Immature natural killer cell (primary cell): ENCODE measurements around the gene ECE2. TPM values are rescaled to one million over a fixed set of nuclear protein-coding genes. Genes with fewer than 3 reads are reported as not detected.

Source experiments
- polyA plus RNA-seq, 3 donors: library from polyadenylated mRNA; unstranded; fragments of 300-500 nt; fragmentation: Illumina TruSeq; gene quantifications; one replicate each; pipeline ENCODE4 v1.2.3, GENCODE V29; 2021

Gene ECE2
- polyA plus RNA-seq, 3 donors from 2014 or later = not detected

Other genes starting within 250 kb of the ECE2 start
- gene HTR3D, start 244.3 kb upstream of the ECE2 start, polyA plus RNA-seq = not detected
- not detected for gene HTR3C, start 223.0 kb upstream of the ECE2 start, polyA plus RNA-seq
- not detected for gene HTR3E, start 179.0 kb upstream of the ECE2 start, polyA plus RNA-seq
- 10 to 100 TPM; 34.6 to 51.5 (median 50.2) TPM for gene EIF2B5, start 140.7 kb upstream of the ECE2 start, polyA plus RNA-seq
- gene DVL3, start 120.6 kb upstream of the ECE2 start, polyA plus RNA-seq = 10 to 100 TPM; 12.7 to 13.4 (median 13.2) TPM
- 100 to 1,000 TPM; 270 to 364 (median 329) TPM for gene AP2M1, start 101.2 kb upstream of the ECE2 start, polyA plus RNA-seq
- gene ABCF3, start 89.8 kb upstream of the ECE2 start, polyA plus RNA-seq = 10 to 100 TPM; 19.1 to 47.1 (median 28.9) TPM
- gene VWA5B2, start 46.4 kb upstream of the ECE2 start, polyA plus RNA-seq = not detected
- 10 to 100 TPM; 35.7 to 62.5 (median 46.8) TPM for gene ALG3, start 27.1 kb upstream of the ECE2 start, polyA plus RNA-seq
- gene EEF1AKMT4, start 26.4 kb upstream of the ECE2 start, polyA plus RNA-seq = 1 to 10 TPM; 1.7 to 5.4 (median 3.3) TPM
- not detected for gene CAMK2N2, start 14.5 kb upstream of the ECE2 start, polyA plus RNA-seq
- gene PSMD2, start 23.2 kb downstream of the ECE2 start, polyA plus RNA-seq = 100 to 1,000 TPM; 169 to 295 (median 250) TPM
- 10 to 100 TPM in 2 of 3 donors, 1 to 10 TPM in 1; 6.4 to 55.9 (median 13.4) TPM for gene EIF4G1, start 38.6 kb downstream of the ECE2 start, polyA plus RNA-seq
- gene FAM131A, start 61.6 kb downstream of the ECE2 start, polyA plus RNA-seq = 1 to 10 TPM; 2.4 to 3.0 (median 2.8) TPM
- gene CLCN2, start 85.6 kb downstream of the ECE2 start, polyA plus RNA-seq = under 1 TPM in 2 of 3 donors, not detected in 1; 0.57 to 0.76 TPM
- gene POLR2H, start 85.7 kb downstream of the ECE2 start, polyA plus RNA-seq = 10 to 100 TPM; 57.2 to 61.2 (median 59.5) TPM
- gene THPO, start 102.2 kb downstream of the ECE2 start, polyA plus RNA-seq = not detected
- not detected for gene CHRD, start 104.0 kb downstream of the ECE2 start, polyA plus RNA-seq